WI38 (cell line): Measurements from ENCODE around the gene RIPK1.
A peak's percentile ranks its signal among the peaks of the same experiment; 100 is the strongest.
"Not testable (repeated sequence)": the region's sequence is repeated elsewhere in the genome, so short reads cannot be mapped to it uniquely, and the experiment has no call there.

Source experiments
- H3K4me3 ChIP-seq: 2 replicates; pipeline ENCODE4 v1.5.1; 2011; ENCODE audit warnings: low read depth, mild to moderate bottlenecking, control low read depth, low read length
- CTCF ChIP-seq: IDR thresholded peaks from 2 replicates; pipeline ENCODE4 v1.5.1; 2012; ENCODE audit warnings: low read depth, mild to moderate bottlenecking, control low read depth, low read length

Gene RIPK1

GRCh38 chr6:3052481-3053230 is 15.6 kb upstream of the RIPK1 start:
- no peak overlapping the region for H3K4me3 ChIP-seq
- no peak for TF ChIP-seq CTCF

DNA sequence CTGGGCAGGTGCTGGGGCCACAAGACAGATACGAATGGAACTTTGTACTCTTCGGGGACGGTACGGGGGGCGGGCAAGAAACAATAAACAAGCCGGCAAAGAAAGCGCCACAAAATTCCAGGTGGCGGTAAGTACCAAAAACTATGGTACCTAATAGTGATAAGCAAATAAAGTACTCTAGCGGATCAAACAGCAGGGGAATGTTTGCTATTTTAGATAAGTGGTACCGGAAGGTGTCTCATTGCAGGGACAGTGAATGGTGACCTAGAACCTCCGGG is 15.1 kb upstream of the RIPK1 start:
- H3K4me3 ChIP-seq: peak overlapping the region; percentile 49
- TF ChIP-seq CTCF: no peak

DNA sequence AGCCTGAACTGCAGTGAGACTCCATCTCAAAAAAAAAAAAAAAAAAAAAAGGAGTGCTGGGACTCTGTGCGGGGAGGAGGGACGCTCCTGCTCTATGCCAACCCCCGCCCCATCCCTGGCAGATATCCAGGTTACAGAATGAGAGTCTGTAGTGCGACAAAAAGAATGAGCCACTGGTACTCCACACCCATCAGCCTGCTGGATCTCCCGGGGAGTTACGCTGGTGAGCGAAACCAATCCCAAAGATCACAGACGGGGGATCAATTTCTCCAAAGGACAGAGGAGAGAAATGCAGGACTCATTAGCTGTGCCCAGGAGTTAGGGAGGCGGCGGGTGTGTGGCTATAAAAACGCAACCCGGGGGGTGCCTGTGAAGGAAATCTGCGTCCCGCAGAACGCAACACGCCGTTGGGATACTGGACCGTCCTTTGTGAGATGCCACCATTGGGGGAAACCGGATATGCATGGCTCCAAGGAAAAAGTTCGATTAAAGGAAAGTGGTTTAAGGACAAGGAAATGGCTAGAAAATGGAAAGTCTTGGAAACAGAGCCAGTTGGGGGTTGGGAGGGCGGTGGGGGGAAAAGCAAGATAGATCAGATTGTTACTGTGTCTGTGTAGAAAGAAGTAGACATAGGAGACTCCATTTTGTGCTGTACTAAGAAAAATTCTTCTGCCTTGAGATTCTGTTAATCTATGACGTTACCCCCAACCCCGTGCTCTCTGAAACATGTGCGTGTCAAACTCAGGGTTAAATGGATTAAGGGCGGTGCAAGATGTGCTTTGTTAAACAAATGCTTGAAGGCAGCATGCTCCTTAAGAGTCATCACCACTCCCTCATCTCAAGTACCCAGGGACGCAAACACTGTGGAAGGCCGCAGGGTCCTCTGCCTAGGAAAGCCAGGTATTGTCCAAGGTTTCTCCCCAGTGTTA is 13.8 kb upstream of the RIPK1 start:
- H3K4me3 ChIP-seq: peak overlapping the region; percentile 49

- not testable (repeated sequence) for H3K4me3 ChIP-seq
These were observed 13.2 kb upstream of the RIPK1 start for GRCh38 chr6:3055158-3055499.

- TF ChIP-seq CTCF: no peak
- H3K4me3 ChIP-seq: no peak overlapping the region
These were observed 11.1 kb upstream of the RIPK1 start for GRCh38 chr6:3057063-3057770.

GRCh38 chr6:3058957-3059356 is 9.3 kb upstream of the RIPK1 start:
- TF ChIP-seq CTCF: no peak
- H3K4me3 ChIP-seq: no peak overlapping the region

GRCh38 chr6:3060092-3060491 is 8.2 kb upstream of the RIPK1 start:
- not testable (repeated sequence) for H3K4me3 ChIP-seq

GRCh38 chr6:3061501-3061941 is 6.8 kb upstream of the RIPK1 start:
- H3K4me3 ChIP-seq: no peak overlapping the region
- no peak for TF ChIP-seq CTCF

DNA sequence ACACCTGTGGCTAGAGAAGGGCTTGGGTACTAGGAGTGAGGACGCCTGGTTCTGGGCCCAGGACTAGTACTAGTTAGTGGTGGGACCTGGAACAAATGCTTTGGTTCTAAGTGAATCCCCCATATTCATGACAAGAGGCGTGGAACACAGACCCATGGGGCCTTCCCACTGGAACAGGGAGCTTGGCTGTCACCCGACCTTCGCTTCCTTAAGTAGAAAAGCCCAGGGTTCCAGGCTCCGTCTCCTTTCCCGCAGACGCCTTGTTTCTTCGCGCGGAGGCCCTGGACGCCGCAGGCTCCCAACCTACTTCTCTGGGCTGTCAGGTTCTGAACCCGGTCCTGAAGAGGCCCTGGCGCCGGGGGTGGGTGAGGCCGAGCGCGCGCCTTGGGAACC is 5.0 kb upstream of the RIPK1 start:
- H3K4me3 ChIP-seq: peak overlapping the region; percentile 75
